Measurements from ENCODE around the gene CST7. TPM values are rescaled to one million over a fixed set of nuclear protein-coding genes. Genes with fewer than 3 reads are reported as not detected.
A peak's percentile ranks its signal among the peaks of the same experiment; 100 is the strongest.

The CST7 gene
- total and polyA plus RNA-seq, 2 of the 13 experiments (the other 11 are each of a cell fraction or from before 2014, with no cell fraction given), result not detected

- TF ChIP-seq AHDC1 (CRISPR knock-in tag; IDR thresholded peaks at IDR 0.05; ENCODE audit: borderline replicate concordance) (no peak; the same call in 1 of the 2 replicates), PITX1 (CRISPR knock-in tag; IDR thresholded peaks at IDR 0.05) (peak; percentile 90), ZBTB34 (CRISPR knock-in tag; IDR thresholded peaks at IDR 0.05) (peak; percentile 79; the same call in 1 of the 2 replicates), HOXA9 (CRISPR knock-in tag; IDR thresholded peaks at IDR 0.05; ENCODE audit: borderline replicate concordance) (peak; percentile 24; the same call in 1 of the 2 replicates), ZNF629 (CRISPR knock-in tag; conservative IDR thresholded peaks at IDR 0.05) (peak; percentile 42), ZNF567 (CRISPR knock-in tag; IDR thresholded peaks at IDR 0.05; ENCODE audit: borderline replicate concordance) (no peak; the same call in 1 of the 2 replicates), HNRNPH1 (optimal IDR thresholded peaks at IDR 0.05; ENCODE audit: low read depth, low read length) (no peak), REXO4 (CRISPR knock-in tag; IDR thresholded peaks at IDR 0.05; ENCODE audit: borderline replicate concordance) (peak; percentile 88; the same call in 1 of the 2 replicates), ZNF761 (CRISPR knock-in tag; conservative IDR thresholded peaks at IDR 0.05) (peak; percentile 75), PLRG1 (conservative IDR thresholded peaks at IDR 0.05) (no peak), ZFP36L2 (CRISPR knock-in tag; IDR thresholded peaks at IDR 0.05) (no peak), ETV6 (CRISPR knock-in tag; conservative IDR thresholded peaks at IDR 0.05) (peak; percentile 89), TFDP1 (CRISPR knock-in tag; IDR thresholded peaks at IDR 0.05; ENCODE audit: borderline replicate concordance) (peak; percentile 99), ZBTB10 (CRISPR knock-in tag; IDR thresholded peaks at IDR 0.05; ENCODE audit: borderline replicate concordance) (peak; percentile 96)
Measured at GRCh38 chr20:24992487-24993205, 43.6 kb downstream of the CST7 start, which contains the start of gene APMAP (continued).

All from HepG2 (cell line).